GM12892 (cell line): ENCODE measurements around the gene SERTAD2.

Experiments
- POLR2A ChIP-seq: IDR thresholded peaks from 2 replicates; pipeline ENCODE4 v1.6.1; 2011; ENCODE audit warnings: low read depth, low read length, control low read depth
- POLR2AphosphoS5 ChIP-seq: IDR thresholded peaks from 2 replicates; pipeline ENCODE4 v1.6.1; 2011; ENCODE audit warnings: low read depth, low read length, control low read depth

GRCh38 chr2:64626963-64627760, 26.6 kb downstream of the SERTAD2 start:
- TF ChIP-seq POLR2AphosphoS5 (no peak), POLR2A (no peak)
